ENCODE data around the gene GPR171. TPM values are rescaled to one million over a fixed set of nuclear protein-coding genes. Genes with fewer than 3 reads are reported as not detected.
"Not testable (repeated sequence)": the region's sequence is repeated elsewhere in the genome, so short reads cannot be mapped to it uniquely, and the experiment has no call there.

The GPR171 gene
- polyA plus RNA-seq, 1 experiment: not detected

DNA sequence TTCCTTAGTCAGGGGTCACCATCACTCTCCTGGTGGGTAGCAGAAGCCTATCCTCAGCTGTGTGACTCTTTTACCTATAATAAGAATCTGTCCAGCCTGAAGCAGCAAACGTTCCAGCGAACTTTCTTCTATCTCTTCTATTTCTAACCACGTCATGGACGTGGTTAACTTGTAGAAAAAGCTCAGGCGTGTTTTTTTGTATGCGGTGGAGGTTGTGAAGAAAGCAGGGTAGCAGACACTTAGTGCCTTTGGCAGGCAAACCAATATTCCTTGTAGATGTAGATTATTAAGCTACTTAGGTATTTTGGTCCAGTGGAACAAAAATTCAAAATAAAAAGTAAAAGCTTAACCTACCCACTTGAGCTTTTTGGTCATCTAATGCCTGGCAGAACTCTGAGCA is 31.8 kb upstream of the GPR171 start:
- DNase-seq (ENCODE audit: low read depth, low spot score): no peak
- Histone ChIP-seq H3K4me3 (ENCODE audit: low read depth, low read length) (no peak overlapping the region), H3K9me3 (ENCODE audit: control insufficient read depth, insufficient read depth, low read length) (no peaks in the 10 kb centered on the region), H3K27me3 (ENCODE audit: control insufficient read depth, insufficient read depth, low read length) (no peaks in the 10 kb centered on the region), H3K27ac (ENCODE audit: low read depth, low read length) (no peak overlapping the region)
- TF ChIP-seq, protein P1, sequence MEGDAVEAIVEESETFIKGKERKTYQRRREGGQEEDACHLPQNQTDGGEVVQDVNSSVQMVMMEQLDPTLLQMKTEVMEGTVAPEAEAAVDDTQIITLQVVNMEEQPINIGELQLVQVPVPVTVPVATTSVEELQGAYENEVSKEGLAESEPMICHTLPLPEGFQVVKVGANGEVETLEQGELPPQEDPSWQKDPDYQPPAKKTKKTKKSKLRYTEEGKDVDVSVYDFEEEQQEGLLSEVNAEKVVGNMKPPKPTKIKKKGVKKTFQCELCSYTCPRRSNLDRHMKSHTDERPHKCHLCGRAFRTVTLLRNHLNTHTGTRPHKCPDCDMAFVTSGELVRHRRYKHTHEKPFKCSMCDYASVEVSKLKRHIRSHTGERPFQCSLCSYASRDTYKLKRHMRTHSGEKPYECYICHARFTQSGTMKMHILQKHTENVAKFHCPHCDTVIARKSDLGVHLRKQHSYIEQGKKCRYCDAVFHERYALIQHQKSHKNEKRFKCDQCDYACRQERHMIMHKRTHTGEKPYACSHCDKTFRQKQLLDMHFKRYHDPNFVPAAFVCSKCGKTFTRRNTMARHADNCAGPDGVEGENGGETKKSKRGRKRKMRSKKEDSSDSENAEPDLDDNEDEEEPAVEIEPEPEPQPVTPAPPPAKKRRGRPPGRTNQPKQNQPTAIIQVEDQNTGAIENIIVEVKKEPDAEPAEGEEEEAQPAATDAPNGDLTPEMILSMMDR (IDR thresholded peaks at IDR 0.05; ENCODE audit: low read depth, low read length): no peak
- ChIA-PET POLR2A (no interaction called here), CTCF (interaction anchor here (0.9 to 4.1 kb wide), 3 partner anchors 23 to 93 kb away, joined by 4 to 28 read pairs (median 5); no protein-coding TSS in a partner anchor)

DNA sequence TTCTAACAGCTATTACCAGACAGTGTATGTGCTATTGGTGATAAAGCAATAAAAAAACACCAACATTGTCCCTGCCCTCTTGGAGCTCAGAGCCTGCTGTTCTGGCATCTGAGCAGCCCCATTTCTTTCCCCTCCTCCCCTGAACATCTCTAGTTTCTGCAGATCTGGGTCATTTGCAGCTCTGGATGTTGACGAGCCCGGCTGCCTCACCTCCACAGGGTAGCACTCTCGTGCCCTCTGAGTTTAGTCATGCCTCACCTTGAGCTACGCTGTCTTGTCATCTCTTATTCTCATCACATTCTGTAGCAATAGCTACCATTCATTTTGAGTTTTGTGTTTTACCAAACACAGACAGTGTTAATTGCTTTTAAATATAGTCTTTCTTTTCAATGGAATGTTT is 30.0 kb upstream of the GPR171 start:
- Histone ChIP-seq H3K27me3 (ENCODE audit: control insufficient read depth, insufficient read depth, low read length) (no peaks in the 10 kb centered on the region), H3K4me3 (ENCODE audit: low read depth, low read length) (no peak overlapping the region), H3K9me3 (ENCODE audit: control insufficient read depth, insufficient read depth, low read length) (no peaks in the 10 kb centered on the region), H3K27ac (ENCODE audit: low read depth, low read length) (no peak overlapping the region)
- no peak for DNase-seq (ENCODE audit: low read depth, low spot score)
- POLR2A ChIA-PET: no interaction called here
- CTCF ChIA-PET: interaction anchor here (0.6 to 4.1 kb wide), 2 partner anchors 49 to 58 kb away, joined by 3 to 28 read pairs; no protein-coding TSS in a partner anchor
- TF ChIP-seq, protein P1 (IDR thresholded peaks at IDR 0.05; ENCODE audit: low read depth, low read length): no peak

DNA sequence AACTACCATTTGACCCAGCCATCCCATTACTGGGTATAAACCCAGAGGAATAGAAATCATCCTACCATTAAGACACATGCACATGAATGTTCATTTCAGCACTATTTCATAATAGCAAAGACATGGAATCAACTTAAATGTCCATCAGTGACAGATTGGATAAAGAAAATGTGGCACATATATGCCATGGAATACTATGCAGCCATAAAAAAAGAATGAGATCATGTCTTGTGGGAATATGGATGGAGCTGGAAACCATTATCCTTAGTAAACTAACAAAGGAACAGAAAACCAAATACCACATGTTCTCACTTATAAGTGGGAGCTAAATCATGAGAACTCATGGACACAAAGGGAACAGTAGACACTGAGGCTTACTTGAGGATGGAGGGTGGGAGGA is 29.4 kb upstream of the GPR171 start:
- H3K27me3 ChIP-seq (ENCODE audit: control insufficient read depth, insufficient read depth, low read length); DNase-seq (ENCODE audit: low read depth, low spot score); POLR2A ChIA-PET; H3K27ac ChIP-seq (ENCODE audit: low read depth, low read length); H3K4me3 ChIP-seq (ENCODE audit: low read depth, low read length); H3K9me3 ChIP-seq (ENCODE audit: control insufficient read depth, insufficient read depth, low read length): not testable (repeated sequence)
- CTCF ChIA-PET: interaction anchor here (0.6 to 4.1 kb wide), 2 partner anchors 50 to 59 kb away, joined by 3 to 28 read pairs; no protein-coding TSS in a partner anchor

DNA sequence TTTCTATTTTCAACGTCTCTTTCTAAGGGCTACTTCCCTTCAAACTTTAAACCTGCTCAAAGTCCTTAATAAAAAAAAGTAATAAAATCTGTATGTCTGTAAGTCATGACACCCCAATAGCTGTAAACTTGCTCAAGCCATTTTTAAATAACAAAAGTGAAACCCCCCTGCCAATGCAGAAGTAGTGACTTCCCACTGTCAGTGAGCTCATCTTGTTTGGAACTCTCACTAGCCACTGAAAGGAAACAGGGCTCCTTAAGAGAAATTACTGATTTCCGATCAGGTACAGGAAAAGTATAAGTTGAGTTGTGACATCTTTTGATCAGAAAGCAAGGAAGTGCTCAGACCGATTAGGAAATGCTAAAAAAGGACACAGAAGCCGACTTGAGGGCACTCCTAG is 27.6 kb upstream of the GPR171 start:
- H3K27me3 ChIP-seq (ENCODE audit: control insufficient read depth, insufficient read depth, low read length): no peaks in the 10 kb centered on the region
- no peaks in the 10 kb centered on the region for H3K9me3 ChIP-seq (ENCODE audit: control insufficient read depth, insufficient read depth, low read length)
- ChIA-PET CTCF (interaction anchor here (8.4 kb wide), 1 partner anchor 49 kb away, joined by 182 read pairs; the partner anchor contains the start of gene P2RY14), POLR2A (no interaction called here)
- no peak overlapping the region for H3K27ac ChIP-seq (ENCODE audit: low read depth, low read length)
- TF ChIP-seq, protein P1 (IDR thresholded peaks at IDR 0.05; ENCODE audit: low read depth, low read length): no peak
- no peak overlapping the region for H3K4me3 ChIP-seq (ENCODE audit: low read depth, low read length)
- DNase-seq (ENCODE audit: low read depth, low spot score): no peak

DNA sequence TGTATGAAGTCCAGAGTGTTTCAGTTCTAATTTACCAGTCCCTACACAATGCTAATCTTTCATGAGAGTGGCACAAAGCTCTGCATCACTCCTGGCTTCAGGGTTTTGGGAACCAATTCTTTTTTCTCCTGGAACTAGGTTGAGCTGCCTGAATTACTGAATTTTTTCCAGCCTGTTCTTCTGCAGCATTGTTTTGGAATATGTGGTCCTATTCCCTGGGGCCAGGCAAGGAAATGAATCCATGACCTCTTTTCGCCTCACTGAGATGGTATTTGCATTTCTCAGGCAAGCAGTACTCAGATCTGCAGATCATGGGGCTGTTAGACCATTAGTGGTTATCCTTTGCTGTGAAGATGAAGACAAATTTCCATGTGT is 25.6 kb upstream of the GPR171 start:
- H3K4me3 ChIP-seq (ENCODE audit: low read depth, low read length): no peak overlapping the region
- CTCF ChIA-PET: interaction anchor here (0.5 to 8.4 kb wide), 45 partner anchors 9 to 1227 kb away, joined by 3 to 182 read pairs (median 8); partner anchors contain the start of gene P2RY14
- TF ChIP-seq, protein P1 (IDR thresholded peaks at IDR 0.05; ENCODE audit: low read depth, low read length): no peak
- no peak for DNase-seq (ENCODE audit: low read depth, low spot score)
- POLR2A ChIA-PET: interaction anchor here (0.8 kb wide), 1 partner anchor 31 kb away, joined by 3 read pairs; no protein-coding TSS in a partner anchor
- peak overlapping the region; percentile 73 for H3K27ac ChIP-seq (ENCODE audit: low read depth, low read length)
- H3K9me3 ChIP-seq (ENCODE audit: control insufficient read depth, insufficient read depth, low read length): no peaks in the 10 kb centered on the region
- H3K27me3 ChIP-seq (ENCODE audit: control insufficient read depth, insufficient read depth, low read length): no peaks in the 10 kb centered on the region

All from AG04450 (cell line).